NCI-H187 (cell line): ENCODE results near the gene MBLAC2.

Experiments
- DNase-seq, 2 experiments: peaks; one replicate each; lab custom pipeline; 2025; lab: John Stamatoyannopoulos, UW

The MBLAC2 gene

GRCh38 chr5:90461288-90461687 is 13.3 kb downstream of the MBLAC2 start:
- DNase-seq = no peak

DNA sequence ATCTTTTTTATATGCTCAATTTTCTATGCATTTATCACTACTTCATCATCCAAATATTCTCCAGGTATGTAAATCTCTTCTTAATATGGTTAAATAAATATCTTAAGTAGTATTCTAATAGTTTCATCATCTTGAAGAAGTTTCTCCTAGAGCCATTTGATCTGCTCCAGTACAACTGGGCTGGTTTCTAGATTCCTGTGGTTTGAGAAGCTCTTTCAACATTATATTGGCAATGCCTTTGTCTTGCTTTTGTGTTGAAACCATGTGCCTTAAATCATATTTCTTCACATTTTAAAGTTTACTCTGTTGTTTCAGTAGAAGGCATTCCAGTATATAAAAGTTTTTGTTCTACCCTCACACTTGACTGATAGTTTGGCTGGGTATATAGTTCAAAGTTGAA is 27.6 kb downstream of the MBLAC2 start:
- no peak for DNase-seq

- no peak for DNase-seq
These were observed 33.9 kb downstream of the MBLAC2 start for GRCh38 chr5:90440644-90441043.

DNA sequence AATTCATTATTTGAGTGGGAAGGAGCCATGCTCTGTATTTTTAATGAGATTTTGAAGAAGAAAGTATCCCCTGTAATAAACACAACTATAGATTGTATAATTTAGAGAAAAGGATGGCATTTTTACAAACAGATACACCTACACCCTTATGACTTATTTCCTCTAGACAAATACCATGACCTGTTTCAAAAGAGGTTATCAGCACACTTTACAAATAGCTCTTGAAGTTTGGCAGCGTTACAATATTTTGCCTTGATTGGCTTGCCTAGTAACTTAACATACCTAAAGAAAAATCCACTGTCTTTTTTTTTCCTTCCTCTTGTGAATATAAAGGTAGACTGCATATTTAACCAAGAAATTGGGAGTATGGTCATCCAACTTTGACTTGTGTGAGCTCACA is 36.5 kb downstream of the MBLAC2 start:
- DNase-seq = no peak

- DNase-seq = no peak
These were observed 36.9 kb downstream of the MBLAC2 start for GRCh38 chr5:90437663-90438062.

GRCh38 chr5:90434116-90434714 is 40.4 kb downstream of the MBLAC2 start:
- no peak for DNase-seq

GRCh38 chr5:90424245-90424644 is 50.3 kb downstream of the MBLAC2 start:
- DNase-seq = no peak

- no peak for DNase-seq
These were observed 53.4 kb downstream of the MBLAC2 start for GRCh38 chr5:90421136-90421535.

DNA sequence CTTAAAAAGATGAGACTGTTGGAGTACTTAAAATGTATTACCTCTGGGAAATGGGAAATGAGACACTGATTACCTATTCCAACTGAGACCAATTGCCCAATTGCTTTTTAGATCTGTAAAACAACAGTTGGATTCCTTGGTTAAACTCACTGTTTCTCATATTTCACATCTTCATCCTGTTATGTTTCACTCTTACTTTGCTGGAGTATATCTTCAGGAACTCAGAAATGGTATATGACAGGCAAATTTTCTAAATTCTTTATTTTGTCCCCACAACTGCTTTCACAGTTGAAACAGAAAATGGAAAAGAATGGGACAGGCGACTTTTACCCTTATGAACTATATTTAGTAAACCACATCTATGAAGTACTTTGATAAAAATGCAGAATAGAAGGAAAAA is 56.4 kb downstream of the MBLAC2 start:
- no peak for DNase-seq

DNA sequence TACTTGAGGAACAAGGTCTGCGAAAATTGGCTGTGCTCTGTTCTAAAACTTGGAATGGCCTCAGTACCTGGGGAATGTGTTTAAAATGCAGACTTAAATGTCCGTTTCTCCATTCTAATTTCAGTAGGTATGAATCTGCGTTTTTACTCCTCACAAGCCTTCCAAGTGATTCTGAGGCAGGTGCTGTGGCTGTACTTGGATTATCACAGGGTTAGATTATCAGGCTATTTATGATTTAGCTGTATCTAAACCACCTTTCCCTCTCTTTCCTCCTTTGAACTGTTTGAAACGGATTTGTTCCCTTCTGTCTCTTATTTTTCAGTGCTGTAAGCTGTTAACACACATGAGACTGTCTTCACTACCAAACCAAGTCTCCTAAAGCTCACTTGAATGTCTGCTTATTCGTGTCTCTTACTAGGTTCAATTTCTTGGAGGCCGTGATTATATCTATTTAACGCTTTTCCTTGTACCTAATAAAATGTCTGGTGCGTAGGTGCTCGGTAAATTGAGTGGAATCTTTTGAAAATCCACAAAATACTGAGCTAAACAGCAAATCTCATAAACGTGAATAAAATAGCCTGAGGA is 64.3 kb downstream of the MBLAC2 start:
- no peak for DNase-seq

DNA sequence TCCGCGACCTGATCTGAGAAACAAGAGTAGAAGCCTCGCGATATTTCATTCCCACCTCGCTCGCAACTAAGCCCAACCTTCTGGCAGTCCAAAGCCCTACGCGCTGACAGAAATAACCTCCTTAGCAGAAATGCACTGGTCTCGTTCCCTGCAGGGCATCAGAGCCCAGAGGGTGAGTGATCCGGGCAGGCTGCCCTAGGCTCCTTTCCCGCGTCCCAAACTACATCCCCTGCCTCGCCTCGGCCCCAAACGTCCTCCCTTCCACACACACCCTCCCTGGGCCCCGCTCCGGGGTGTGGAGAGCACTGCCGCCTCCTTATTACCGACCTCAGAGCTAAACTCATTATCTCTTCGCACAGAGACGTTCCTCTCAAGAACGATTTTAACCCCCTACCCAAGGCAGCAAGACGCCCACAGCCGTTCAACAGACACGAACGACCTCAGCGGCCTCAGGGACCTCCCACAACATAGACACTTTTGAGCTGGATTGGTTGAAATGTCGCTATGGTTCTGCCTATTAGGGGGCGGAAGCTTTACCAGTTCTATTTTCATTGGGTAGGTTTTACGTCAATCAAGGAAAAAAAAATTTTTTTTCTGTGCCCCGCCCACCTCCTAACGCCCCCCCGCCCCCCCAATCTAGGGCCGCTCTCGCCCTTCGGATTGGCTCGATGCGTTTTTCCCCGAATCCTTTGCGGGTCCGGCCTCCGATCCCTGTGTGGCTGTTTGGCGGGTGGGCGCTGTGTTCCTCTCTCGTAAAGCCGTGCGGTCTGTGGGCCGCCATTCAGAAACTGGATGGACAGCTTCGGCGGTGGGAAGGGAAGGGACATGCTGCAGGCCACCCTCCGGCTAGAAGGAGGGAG is 65.0 kb downstream of the MBLAC2 start, which contains the start of gene CETN3:
Gene CETN3 (minus strand): TSS at position 439 of the 860 bp plus-strand sequence. CDS start 95 bp downstream, at position 344.
- DNase-seq = peak; percentile 93 to 96

DNA sequence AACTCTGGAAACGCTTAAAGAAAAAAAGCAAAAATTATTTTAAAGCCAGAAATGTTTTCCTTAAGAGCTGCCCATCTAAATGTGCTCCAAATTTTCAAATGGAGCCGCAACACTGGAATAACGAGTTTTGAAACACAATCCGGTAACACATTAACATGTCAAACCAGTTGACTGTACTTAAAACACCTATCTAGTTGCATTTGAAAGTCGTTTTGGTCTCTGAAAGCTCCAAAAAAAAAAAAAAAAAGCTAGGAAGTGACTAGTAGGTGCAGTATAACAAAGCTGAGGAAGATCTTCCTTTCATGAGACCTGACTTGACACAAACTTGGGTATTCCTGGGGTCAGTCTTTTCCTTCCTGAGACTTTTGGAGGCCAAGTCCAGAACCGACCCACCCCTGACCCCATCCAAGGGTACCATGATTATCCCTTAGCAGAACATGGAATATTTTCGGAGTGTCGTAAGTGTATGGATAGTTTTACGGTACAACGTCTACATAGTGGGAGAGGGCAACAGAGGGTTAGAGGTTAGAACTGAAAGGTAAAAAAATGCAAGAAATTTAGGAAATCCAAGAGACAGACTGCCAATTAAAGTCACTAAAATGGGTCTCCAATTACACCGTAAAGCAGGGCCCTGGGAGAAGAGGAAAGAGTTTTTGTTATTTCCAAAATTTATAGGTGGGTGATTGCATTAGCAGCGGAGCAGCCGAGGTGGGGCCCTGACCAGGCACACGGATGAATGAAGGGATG is 65.8 kb downstream of the MBLAC2 start:
- no peak for DNase-seq
